NCI-H2081 treated with DMSO at 0.1 percent for 48 hours (cell line): ENCODE data around the gene EFHC2.

Source experiments
- DNase-seq: peaks from one replicate; lab custom pipeline; 2025; lab: John Stamatoyannopoulos, UW

The EFHC2 gene

DNA sequence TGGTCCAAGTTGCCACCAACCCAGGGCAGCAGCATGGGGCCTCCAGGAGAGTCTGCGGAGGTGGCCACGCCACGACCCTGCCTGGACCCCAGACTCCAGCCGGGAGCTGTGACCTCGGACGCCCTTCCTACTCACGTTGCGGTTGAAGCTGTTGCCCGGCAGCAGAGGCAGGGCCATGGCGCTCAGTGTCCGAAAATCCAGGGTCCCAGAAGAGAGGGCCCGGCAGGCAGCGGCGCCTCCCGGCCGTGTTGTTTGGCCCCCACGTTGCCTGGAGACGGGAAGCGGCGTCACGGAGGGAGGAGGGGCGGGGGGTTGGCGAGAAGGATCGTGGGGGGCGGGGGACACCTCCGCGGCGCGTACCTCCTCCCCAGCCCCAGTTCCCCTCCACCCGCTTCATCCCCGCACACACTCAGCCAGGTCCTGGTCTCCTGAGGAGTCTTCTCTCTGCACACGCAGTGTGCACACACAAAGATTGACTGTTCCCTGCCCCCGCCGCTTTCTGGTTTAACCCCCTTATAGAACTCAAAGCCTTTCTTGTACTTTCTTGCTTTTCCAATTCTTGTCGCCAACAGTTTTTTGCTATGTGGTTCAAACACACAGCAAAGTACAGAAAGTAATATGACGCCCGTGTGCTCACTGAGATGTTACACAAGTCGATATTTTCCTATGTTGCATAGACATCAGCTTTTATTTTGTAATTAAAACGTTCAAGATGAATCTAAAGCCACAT is at the start of gene EFHC2:
TSS of gene EFHC2 (minus strand) at position 261 of the 730 bp plus-strand sequence. CDS start at position 177, 84 bp downstream.
- no peak for DNase-seq

DNA sequence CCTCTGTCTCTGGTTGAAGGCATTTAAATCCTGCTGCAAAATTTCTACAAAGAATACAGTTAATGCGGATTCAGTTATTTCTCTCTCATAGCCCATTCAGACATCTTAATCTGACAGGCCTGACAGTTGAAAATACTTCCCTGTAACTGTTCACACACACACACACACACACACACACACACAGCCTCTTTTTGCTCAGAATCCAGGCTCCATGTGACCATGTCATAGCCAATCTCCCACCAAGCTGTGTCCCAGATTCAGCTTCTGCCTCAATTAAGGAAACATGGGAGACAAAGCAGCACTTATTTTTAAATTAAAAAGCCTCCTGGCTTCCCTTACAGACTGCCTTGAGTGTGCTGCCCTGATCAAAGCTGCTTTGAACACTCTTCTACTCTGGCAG is 49.3 kb upstream of the EFHC2 start:
- no peak for DNase-seq

GRCh38 chrX:44384688-44385338 is 41.3 kb upstream of the EFHC2 start:
- DNase-seq, result no peak

DNA sequence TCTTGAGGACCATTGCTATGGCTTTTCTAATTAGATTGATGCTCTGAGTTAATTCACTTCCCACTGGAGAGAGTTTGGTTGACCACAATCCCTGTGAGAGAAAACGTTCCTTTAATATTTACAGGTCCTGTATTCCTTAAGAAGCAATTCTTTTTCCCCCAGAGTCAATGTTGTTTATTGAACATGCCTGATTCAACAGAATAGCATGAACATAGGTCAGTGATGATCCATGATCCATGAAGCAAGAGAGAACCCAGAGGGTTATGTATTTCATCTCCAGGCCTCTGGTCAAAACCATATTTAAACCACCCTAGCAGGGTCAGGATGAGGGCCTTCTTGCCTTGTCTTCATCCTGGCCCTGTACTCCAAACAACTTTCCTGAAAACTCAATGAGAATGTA is 39.4 kb upstream of the EFHC2 start:
- no peak for DNase-seq

GRCh38 chrX:44352758-44353157 is 9.3 kb upstream of the EFHC2 start:
- no peak for DNase-seq

- DNase-seq, result no peak
Measured at GRCh38 chrX:44349561-44349960, 6.1 kb upstream of the EFHC2 start.

- no peak for DNase-seq
Measured at GRCh38 chrX:44344687-44345086, 1.2 kb upstream of the EFHC2 start.

DNA sequence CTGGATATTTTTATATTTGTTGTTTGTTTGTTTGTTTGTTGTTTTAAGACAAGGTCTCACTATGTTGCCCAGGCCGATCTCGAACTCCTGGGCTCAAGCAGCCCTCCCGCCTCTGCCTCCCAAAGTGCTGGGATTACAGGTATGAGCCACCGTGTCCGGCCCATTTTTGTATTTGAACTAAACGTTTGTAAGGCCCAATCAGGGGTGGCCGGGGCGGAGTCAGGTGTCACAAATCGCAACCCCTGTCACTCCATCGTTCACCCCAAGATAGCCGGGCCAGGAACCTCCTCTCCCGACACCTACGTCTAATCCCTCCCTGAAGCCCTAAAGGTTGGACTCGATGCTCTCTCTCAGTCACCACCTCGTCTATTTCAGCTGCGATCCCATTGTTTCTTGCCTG is 722 bp upstream of the EFHC2 start:
- DNase-seq, result no peak

DNA sequence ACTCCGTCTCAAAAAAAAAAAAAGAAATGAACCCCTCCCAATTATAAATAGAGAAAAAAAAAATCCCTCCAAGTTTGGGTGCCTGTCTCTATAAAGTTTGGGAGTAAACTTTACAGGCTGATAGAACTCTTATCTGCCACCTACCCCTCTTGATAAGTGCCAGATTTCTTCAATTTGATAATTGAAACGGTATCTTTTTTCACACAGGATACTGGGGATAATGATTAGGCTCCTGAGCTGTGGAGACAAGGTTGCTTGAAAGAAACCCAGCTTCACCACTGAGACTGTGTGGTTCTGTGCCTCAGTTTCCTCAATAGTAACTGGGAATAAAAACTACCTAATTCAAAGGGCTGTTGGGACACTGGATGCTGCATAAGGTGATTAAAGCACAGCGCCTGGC is 606 bp downstream of the EFHC2 start:
- DNase-seq, result no peak

DNA sequence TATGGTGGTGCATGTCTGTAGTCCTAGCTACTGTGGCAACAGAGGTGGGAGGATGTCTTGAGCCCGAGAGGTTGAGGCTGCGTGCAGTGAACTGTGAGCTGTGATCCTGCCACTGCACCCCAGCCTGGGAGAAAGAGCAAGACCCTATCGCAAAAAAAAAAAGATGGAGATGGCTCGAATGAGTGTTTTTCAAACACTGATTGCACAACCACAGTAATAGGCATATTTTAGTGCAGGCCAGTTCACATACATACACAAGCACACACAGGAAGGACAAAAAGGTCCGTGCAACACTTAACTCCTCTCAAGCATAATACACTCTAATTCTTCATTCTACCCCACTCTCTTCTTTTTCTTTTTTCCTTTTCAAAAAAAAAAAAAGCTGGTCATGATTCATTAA is 5.1 kb downstream of the EFHC2 start:
- DNase-seq, result no peak

GRCh38 chrX:44332437-44332836 is 11.0 kb downstream of the EFHC2 start:
- DNase-seq, result no peak

- DNase-seq, result no peak
Measured at GRCh38 chrX:44330227-44330626, 13.2 kb downstream of the EFHC2 start.

GRCh38 chrX:44319550-44319949 is 23.9 kb downstream of the EFHC2 start:
- DNase-seq, result no peak

GRCh38 chrX:44317181-44317580 is 26.3 kb downstream of the EFHC2 start:
- no peak for DNase-seq

GRCh38 chrX:44314808-44315207 is 28.7 kb downstream of the EFHC2 start:
- DNase-seq, result no peak

DNA sequence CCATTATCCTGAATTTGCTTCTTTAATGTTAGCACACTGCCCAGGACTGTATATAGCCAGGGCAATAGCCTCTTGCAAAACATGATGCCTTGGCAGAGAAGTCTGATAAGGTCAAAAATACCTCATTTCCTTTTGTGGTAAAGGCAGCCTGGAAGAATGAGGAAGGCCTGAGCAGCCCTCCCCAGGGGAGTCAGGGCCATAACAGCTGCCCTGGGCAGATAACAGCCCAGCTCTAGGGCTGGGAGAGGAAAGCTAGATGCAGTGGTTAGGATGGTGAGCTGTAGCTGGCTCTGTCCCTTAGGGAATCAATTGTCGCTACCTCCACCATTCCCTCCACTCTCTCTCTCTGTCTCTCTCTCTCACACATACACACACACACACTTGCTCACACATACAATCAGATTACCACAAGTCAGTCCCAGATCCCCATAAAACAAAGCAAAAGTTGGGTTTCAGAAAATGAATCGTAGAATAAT is 29.2 kb downstream of the EFHC2 start:
- no peak for DNase-seq

GRCh38 chrX:44312421-44312820 is 31.1 kb downstream of the EFHC2 start:
- DNase-seq, result no peak

DNA sequence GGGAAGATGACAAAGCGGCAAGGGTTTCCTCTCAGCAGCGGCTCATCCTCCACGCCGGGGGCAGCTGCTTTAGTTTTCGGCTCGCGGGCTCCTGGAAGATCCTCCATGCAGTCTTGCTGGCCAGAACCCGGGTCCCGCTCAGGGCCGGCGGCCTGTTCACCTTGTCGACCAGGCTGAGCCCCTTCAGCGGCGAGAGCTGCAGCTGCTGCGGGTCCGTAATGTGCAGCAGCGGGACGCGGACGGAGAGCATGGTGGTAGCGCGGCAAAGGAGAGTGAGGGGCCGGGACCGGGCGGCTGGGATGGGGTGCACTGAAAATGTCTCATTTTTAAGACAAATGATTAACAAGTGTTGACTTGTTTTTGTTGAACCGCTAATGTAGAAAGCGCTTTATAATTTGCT is 33.2 kb downstream of the EFHC2 start:
- no peak for DNase-seq

DNA sequence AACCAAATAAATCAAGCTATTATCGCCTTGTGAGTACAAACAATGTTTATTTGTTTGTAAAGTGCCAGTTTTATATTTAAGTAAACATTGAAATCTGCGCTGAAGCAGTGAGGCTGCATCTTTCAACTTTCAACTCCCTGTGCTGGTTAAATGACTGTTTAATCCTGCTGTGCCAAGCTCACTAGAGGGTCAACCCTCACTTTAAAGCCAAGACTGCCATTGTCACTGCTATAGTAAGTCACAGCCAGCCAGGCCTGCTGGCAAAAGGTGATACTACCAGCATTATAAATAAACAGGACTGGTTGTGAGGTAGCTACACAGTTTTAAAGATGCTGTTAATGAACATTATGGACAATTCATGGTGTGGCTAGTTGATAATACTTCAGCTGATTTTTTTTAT is 34.6 kb downstream of the EFHC2 start:
- DNase-seq, result peak; percentile 66

GRCh38 chrX:44306356-44306755 is 37.1 kb downstream of the EFHC2 start:
- DNase-seq, result peak; percentile 76

GRCh38 chrX:44305921-44306320 is 37.6 kb downstream of the EFHC2 start:
- peak; percentile 75 for DNase-seq

DNA sequence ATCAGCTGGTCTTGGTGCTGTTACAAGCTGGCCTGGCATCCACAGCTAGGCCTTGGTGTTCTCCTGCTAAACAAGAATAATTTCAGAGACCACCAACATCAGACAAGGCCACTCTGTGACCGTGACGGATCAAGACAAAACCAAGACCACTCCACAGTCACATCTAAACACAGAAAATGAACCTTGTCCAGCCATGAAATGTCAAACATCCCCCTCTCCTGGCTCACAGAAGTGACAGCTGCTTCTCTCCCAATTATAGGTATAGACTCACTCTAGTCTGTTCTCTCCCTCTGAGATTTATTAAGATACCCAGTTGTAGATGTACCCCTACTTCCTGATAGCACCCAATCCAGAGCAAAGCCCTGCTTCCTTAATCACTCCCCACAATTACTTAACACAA is 40.4 kb downstream of the EFHC2 start:
- DNase-seq, result peak; percentile 45

- no peak for DNase-seq
Measured at GRCh38 chrX:44299177-44299576, 44.3 kb downstream of the EFHC2 start.
